NCI-H345 (cell line): Measurements from ENCODE around the gene CAMK2N2.

Source experiments
- DNase-seq: peaks from one replicate; lab custom pipeline; 2025; lab: John Stamatoyannopoulos, UW

The CAMK2N2 gene

GRCh38 chr3:184261270-184261853 lies at the start of gene CAMK2N2:
TSS of gene CAMK2N2 (minus strand) at chr3:184261553. CDS start at chr3:184261285, 268 bp downstream.
- DNase-seq: peak; percentile 98

GRCh38 chr3:184308744-184309143 lies 47.4 kb upstream of the CAMK2N2 start:
- DNase-seq: no peak

- no peak for DNase-seq
Observed at GRCh38 chr3:184307915-184308314, 46.6 kb upstream of the CAMK2N2 start.

GRCh38 chr3:184306341-184306972 lies 45.1 kb upstream of the CAMK2N2 start:
- no peak for DNase-seq

DNA sequence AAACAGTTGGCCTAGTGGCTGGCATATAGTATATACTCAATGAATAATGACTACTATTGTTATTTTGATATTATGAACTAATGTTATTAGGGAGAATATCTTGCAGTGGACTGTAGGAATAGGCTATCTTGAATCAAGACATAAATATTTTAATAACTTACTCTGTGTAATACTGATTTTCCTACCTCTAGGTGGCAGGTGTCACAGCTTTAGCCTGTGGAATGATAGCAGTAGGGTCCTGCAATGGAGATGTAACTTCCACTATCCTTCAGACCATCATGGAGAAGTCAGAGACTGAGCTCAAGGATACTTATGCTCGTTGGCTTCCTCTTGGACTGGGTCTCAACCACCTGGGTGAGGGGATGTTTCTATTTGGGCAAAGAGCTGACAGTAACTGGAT lies 44.2 kb upstream of the CAMK2N2 start:
- no peak for DNase-seq

DNA sequence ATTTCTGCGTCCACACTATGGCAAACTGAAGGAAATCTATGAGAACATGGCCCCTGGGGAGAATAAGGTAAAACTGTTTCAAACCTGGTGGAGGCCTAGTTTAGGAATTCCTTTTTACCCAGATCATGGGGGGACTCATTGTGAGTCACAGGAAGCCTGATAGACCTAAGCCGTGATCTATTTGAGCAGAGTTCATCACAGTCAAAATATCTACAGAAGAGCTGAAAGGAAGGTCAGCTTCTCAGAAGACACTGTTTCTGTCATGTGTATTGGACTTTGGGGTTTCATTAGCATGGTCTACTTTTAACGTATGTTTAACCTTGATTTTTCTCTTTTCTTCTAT lies 39.0 kb upstream of the CAMK2N2 start:
- DNase-seq: no peak

- DNase-seq: no peak
Observed at GRCh38 chr3:184299488-184300377, 38.4 kb upstream of the CAMK2N2 start.

DNA sequence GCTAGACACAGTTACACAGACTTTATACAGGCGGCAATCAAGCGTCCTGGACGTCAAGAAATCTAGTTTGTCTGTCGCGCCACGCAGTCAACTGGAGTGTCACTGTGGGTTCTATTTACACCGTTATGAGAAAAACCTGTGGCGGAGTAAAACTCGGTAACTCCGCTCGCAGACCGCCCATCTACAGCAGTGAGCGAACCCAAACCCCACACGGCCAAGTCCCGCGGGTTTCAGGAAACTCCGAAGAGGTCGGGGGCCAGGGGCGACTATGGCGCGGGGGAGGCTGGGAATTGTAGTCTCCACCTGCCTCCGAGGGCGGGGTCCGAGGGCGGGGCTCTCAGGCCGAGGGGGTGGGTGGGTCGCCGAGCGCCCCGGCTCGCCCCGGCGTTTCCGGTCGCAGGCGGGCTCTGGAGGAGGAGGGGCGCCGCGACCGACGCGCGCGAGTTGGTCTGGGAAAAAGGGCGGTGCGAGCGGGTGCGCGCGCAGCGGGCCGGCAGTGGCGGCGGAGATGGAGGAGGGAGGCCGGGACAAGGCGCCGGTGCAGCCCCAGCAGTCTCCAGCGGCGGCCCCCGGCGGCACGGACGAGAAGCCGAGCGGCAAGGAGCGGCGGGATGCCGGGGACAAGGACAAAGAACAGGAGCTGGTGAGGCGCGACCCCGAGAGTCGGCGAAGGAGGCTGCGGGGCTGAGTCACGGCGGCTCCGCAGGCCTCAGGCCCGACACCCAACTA lies 37.6 kb upstream of the CAMK2N2 start, which contains the start of gene PSMD2:
TSS of gene PSMD2 (plus strand) at position 483 of the 729 bp plus-strand sequence. CDS start at position 509, 26 bp downstream.
- DNase-seq: peak; percentile 99

- DNase-seq: no peak
Observed at GRCh38 chr3:184296616-184297015, 35.3 kb upstream of the CAMK2N2 start.

DNA sequence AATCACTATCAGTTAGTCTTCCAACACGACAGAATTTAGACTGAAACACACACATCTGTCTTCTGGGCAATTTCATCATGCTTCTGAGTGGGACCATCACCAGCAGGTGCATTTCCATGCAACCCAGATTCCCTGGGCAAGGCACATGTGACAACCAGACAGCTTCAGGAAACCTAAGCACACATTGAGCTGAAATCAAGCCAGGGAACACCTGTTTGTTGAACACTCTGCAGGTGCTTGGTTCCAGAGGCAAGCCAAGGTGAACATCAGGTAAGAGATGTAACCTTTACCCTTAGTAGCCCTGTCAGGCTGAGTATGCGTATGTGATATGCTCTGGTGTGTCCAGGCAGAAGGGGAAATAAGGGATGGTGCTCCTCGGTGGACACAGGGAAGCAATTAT lies 34.4 kb upstream of the CAMK2N2 start:
- DNase-seq: no peak

DNA sequence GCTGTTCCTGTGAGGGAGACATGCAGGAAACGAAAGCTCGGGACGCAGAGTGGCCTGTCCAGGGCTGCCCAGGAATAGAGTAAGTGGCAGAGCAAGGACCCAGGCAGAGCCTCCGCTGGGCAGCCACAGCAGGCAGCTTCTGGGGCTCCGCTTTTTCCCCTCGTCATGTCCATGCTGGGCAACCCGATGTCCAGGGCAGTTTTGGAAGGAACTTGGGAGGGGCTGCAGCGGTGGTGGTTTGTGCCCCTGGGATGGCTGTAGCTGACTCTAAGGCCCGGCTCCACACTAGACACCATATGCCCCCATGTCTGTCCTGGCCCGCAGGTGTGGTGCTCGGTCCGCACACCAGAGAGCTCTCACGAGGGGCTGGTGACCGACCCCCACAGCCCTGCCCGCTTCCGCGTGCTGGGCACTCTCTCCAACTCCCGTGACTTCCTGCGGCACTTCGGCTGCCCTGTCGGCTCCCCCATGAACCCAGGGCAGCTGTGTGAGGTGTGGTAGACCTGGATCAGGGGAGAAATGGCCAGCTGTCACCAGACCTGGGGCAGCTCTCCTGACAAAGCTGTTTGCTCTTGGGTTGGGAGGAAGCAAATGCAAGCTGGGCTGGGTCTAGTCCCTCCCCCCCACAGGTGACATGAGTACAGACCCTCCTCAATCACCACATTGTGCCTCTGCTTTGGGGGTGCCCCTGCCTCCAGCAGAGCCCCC lies 30.5 kb upstream of the CAMK2N2 start:
- no peak for DNase-seq

- no peak for DNase-seq
Observed at GRCh38 chr3:184291044-184291737, 29.8 kb upstream of the CAMK2N2 start.

DNA sequence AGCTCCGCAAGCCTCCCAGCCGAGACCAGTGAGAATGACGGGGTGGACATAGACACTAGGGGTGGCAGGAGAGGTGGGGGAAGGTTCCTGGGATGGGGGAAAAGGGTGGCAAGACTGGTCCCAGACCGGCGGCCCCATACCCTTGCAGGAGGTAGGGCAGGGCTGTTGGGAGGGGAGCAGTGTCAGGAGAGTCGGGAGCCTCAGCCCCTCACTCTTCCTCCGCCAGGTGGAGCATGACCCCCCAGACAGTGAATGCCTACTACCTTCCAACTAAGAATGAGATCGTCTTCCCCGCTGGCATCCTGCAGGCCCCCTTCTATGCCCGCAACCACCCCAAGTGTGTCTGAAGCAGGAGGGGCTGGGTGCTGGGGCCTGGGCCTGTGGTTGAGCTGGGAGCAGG lies 29.0 kb upstream of the CAMK2N2 start:
- DNase-seq: no peak

DNA sequence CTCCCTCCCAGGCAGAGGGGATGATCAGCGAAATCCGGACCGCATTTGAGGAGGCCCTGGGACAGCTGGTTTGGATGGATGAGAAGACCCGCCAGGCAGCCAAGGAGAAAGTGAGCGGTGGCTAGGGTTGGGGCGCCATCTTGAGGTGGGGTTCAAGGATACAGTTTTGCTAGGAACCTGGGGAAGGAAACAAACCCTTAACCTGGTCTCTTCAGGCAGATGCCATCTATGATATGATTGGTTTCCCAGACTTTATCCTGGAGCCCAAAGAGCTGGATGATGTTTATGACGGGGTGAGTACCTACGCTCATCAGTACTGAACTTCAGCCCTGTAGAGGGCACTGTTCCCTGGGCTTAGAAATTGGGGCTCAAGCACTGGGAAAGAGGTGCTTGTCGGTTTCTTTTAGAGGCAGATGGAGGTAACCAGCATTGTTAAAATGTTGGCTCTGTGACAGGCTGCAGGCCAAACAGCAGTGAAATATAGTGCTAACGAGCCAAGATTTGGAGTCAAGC lies 28.1 kb upstream of the CAMK2N2 start:
- peak; percentile 75 for DNase-seq

GRCh38 chr3:184284696-184285095 lies 23.3 kb upstream of the CAMK2N2 start:
- peak; percentile 73 for DNase-seq

- DNase-seq: no peak
Observed at GRCh38 chr3:184283681-184284080, 22.3 kb upstream of the CAMK2N2 start.

GRCh38 chr3:184282941-184283340 lies 21.6 kb upstream of the CAMK2N2 start:
- DNase-seq: no peak

GRCh38 chr3:184277366-184277765 lies 16.0 kb upstream of the CAMK2N2 start:
- DNase-seq: no peak

DNA sequence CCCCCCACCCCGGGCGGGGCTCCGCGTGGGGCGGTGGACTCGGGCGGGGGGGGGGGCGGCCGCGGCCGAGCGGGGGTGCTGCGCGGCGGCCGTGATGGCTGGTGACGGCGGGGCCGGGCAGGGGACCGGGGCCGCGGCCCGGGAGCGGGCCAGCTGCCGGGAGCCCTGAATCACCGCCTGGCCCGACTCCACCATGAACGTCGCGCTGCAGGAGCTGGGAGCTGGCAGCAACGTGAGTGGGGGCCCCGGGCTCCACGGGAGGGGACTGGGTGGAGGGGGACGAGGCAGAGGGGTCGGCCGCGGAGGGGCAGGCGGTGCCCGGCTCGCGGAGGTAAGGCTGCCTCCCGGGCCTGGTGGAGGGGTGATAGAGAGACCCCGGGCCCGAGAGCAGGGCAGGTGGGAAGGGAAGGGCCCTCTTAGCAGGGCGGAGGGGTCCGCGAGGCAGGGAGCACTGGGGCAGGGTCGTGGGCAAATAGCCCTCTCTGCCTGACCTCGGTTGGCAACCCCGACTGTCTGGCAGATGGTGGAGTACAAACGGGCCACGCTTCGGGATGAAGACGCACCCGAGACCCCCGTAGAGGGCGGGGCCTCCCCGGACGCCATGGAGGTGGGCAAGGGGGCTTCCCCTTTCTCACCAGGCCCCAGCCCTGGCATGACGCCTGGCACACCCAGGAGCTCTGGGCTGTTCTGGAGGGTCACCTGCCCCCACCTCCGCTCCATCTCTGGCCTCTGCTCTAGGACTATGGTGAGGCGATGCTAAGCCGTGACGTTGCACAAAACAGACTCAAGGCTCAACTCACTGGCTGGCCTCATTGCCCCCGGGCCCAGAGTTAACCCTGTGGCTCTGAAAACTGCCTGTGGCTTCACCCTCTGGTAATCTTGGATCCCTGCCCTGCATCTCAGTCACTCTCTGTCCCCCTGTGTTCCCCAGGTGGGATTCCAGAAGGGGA lies 14.9 kb upstream of the CAMK2N2 start, which contains the start of gene ECE2:
TSS of gene ECE2 (plus strand) at position 62 of the 950 bp plus-strand sequence. CDS start at position 194, 132 bp downstream.
- no peak for DNase-seq

DNA sequence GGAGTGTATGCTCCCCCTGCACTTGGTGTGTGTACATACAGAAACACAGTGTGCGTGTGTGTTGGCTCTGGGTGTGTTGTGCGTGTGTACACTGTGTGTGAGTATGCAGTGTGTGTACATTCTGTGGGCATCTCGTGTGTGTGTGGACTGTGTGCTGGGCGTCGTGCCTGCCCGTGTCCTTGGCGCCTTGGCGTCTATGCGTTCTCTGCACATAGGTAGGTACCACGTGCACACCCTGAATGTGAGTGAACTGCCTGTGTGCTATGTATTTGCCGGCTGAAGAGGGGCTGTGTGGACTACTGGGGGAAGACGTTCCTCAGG lies 14.0 kb upstream of the CAMK2N2 start:
- no peak for DNase-seq
